ENCODE results near the gene TTC22.
"Not testable (repeated sequence)": the region's sequence is repeated elsewhere in the genome, so short reads cannot be mapped to it uniquely, and the experiment has no call there.

TTC22 gene

DNA sequence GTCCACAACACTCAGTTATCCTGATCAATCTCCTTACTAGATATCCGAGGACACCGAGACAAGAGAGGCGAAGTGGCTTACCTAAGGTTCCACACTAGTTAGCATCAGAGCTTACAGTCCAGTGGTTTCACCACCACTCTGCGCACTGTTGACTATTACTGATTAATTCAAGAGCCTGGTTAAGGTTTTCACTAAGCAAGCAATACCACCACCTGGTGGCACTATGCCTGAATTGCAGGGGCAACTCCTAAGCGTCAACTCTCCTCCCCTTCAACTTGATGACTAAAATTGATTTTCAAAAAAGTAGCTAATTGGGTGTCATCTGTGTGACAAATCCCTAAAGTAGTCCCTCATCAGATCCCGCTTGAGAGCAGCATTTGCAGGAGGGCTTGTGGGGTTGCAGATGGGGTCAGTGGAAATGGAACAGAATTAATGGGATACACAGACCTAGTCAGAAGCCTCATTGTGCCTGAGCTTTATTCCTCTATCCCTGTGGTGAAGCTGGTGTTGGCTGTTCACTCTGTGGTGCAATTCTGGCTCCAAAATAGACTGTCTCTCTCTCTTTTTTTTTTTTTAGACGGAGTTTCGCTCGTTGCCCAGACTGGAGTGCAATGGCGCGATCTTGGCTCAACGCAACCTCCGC, 9.1 kb downstream of the TTC22 start:
- in situ Hi-C loops (cut with HindIII; ENCODE audit: low sequenced_read_pairs): no loop called here

DNA sequence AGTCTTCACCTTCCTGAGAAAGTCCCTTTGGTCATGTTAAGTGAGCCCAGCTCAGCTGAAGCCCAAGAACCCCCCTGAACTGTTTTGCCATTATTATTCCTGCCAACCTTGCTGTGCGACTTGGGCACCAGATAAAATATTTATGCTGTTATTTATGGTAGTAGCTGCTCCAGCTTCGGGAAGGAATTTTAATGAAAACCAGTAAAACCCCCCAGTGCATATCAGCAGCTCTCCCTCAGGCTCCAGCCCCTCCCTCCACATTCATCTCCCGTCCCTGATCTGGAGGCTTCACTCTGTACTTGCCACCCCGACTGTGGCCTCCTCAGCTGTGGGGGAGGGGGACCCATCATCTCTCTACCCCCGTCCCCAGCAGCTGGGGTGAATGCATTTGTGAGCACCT, 12.7 kb downstream of the TTC22 start:
- in situ Hi-C loops (cut with HindIII; ENCODE audit: low sequenced_read_pairs): no loop called here

DNA sequence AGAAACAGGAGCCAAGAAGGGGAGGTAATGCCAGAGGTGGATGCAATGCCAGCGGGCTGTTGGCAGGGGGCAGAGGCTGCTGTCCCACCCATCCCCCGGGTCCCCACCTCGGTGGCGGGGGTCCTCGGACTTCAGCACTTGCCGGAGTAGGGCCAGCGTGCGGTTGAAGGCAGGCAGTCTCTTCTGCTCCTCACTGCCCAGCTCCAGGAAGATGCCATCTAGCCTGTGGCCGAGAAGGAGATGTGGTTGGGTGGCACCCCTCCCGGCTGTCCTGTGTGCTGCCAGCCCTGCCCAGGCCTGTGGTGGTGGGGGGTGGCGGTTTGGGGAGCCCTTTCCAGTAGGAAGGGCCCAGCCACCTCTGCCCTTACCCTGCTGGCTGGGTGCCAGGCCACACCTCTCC, 13.5 kb downstream of the TTC22 start:
- in situ Hi-C loops (cut with HindIII; ENCODE audit: low sequenced_read_pairs): no loop called here

DNA sequence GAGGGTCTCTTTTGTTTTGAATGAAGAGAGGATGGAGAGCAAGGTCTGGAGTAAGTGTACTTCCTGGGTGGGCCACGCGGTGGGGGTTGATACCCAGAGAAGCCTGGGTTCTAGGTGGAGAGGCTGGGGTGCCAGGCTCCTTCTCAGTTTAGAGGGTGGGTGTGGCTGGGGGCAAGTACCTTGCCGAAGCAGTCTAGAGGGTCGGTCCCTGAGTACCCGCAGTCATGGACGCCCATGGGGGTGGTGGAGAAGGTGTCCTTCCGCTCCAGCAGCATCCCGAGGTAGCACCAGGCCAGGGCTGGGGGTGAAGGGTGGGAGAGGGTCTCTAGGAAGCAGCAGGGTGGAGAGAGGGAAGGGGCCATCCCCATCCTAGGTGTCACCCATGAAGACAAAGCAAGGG, 14.3 kb downstream of the TTC22 start:
- in situ Hi-C loops (cut with HindIII; ENCODE audit: low sequenced_read_pairs): no loop called here

DNA sequence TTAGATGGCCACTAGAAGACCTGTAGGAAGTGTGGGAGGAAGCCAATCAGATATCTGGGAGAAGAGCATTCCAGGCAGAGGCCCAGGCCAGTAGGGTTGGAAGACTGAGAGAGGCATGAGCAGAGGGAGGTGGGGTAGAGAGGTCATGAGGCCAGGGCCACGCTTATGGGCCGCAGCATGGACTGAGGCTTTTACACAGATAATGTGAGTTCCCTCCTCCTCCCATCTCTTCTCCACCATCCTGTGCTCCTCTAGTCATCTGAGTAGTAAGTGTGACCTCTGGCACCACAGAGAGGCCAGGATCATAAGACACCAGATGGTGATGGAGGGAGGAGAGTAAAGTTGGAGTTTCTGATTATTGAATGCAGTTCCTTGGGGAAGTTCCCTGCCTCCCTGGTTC, 17.1 kb downstream of the TTC22 start:
- in situ Hi-C loops (cut with HindIII; ENCODE audit: low sequenced_read_pairs): no loop called here

DNA sequence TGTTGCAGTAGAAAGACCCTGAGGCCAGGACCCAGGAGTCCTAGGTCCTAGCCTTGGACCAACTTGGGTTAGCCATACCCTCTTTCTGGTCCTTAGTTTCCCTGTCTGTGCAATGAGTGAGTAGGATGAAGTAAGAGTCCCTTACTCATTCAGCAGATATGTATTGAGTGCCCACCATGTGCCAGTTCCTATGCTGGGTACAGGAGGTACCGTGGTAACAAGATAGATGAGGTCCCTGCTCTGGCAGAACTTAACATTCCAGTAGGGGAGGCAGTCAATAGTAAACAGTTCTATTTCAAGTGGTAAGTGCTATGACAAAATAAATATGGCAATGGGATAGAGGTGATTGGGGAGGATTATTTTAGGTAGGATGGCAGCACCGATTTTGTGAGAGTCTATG, 18.5 kb downstream of the TTC22 start:
- in situ Hi-C loops (cut with HindIII; ENCODE audit: low sequenced_read_pairs): no loop called here

DNA sequence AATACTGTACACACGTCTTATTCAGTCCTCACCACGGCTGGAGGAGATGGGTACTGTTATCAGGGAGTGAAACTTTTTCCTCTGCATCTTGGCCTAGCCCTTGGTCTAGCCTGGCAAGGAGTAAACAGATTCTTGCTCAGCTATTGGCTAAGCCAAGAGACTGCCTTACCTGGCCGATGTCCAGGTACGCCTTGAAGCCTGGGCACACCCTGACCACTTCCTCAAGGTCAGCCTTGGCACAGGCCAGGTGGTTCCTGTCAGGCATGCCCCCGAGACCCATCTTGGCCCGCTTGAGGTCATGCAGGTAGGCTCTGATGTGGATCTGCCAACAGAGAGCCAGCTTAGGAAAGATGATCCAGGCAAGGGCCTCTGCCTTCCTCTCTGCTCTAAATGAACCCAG, 19.0 kb downstream of the TTC22 start:
- in situ Hi-C loops (cut with HindIII; ENCODE audit: low sequenced_read_pairs): no loop called here

DNA sequence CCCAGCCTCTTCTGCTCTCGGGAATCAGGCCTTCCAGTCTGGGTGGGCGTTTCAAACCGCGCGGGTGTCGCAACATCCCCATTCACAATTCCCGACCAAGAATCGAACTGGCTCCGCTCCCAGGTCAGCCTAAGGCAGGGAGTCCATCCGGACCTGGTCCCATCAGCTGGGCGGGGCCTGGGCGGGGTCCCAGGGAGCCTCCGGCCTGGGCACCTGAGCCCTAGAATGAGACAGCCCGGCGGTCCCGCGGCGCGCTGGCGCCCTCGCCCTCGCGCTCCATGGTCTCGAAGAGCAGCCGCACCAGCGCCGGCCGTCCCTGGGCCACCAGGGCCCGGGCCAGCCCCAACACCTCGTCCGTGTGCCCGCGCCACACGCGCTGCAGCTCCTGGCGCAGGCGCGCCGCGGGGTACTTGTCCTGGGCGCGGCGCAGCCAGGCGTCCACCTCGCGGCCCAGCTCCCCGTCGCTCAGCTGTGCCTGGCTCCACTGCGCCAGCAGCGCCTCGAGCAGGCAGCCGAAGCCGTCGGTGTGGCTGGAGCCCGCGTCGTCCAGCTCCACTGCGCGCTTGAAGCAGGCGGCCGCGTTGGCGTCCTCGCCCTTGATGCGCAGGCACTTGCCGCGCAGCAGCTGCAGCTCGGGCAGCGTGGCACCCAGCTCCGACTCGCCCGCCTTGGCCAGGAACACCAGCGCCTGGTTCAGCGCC, 19.9 kb downstream of the TTC22 start:
- in situ Hi-C loops (cut with HindIII; ENCODE audit: low sequenced_read_pairs): no loop called here

DNA sequence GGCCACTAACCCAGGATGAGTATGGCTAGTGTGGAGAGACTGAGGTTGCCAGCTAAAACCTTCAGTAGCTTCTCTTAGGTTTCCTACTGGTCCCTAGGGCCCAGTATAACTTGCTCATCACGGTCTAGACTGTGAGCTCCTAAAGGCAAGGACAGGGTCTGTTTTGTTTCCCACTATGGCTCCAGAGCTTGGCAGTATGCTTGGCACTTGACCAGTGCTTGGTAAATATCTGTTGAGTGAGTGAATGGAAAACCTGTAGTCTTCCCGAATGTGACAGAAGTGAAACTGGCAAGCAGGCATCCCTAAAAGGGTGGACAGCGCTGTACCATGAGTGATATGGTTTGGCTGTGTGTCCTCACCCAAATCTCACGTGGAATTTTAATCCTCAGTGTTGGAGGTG, 23.7 kb downstream of the TTC22 start:
- in situ Hi-C loops (cut with HindIII; ENCODE audit: low sequenced_read_pairs): no loop called here

DNA sequence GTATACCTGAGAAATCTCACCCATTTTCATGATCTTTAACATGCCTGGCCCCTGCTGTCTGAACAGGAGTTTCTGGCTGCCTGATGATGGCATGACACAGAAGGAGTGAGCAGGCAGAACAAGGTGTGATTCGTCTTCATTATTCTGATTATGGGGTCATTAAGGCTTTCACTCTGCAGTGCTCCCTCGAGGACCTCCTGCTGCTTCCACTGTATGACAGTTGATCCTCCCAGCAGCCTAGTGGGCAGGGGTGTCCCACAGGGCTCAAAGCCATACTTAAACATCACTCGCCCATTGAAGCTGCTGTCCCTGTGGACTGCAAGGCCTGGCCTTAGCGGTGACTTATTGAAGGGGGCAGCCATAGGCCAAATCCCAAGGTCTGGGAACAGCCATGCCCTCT, 24.1 kb downstream of the TTC22 start:
- in situ Hi-C loops (cut with HindIII; ENCODE audit: low sequenced_read_pairs): no loop called here

DNA sequence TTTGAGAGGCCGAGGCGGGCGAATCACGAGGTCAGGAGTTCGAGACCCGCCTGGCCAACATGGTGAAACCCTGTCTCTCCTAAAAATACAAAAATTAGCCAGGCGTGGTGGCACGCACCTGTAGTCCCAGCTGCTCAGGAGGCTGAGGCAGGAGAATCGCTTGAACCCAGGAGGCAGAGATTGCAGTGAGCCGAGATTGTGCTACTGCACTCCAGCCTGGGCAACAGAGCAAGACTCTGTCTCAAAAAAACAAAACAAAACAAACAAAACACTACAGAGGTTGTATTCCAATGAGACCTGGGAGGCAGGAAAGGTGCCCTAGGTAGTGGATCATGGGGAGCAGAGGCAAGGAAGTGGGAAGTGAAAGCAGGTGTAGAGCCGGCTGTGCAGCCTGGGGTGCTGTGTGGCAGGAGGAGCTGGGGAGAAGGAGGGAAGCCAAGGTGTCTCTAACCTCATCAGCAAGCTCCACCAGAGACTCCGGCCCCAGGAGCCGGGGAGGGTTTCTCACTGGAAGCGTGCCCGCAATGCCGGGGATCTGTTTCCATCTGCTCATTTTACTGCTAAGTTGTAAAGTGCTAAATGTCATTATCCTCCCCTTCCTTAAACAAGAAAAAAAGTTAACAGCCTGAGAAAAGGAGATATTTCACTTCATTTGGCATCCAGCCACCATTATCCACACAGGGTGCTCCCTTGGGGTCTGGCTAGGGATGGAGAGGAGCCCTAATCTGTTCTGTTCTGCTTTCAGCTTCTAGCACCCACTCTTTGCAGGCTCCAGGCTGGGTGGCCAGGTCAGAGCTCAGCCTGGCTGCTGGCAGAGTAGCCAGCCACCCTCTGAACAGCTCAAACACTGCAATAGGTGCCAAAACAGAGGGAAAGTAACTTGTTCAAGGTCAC, 25.0 kb downstream of the TTC22 start:
- in situ Hi-C loops (cut with HindIII; ENCODE audit: low sequenced_read_pairs): not testable (repeated sequence)

DNA sequence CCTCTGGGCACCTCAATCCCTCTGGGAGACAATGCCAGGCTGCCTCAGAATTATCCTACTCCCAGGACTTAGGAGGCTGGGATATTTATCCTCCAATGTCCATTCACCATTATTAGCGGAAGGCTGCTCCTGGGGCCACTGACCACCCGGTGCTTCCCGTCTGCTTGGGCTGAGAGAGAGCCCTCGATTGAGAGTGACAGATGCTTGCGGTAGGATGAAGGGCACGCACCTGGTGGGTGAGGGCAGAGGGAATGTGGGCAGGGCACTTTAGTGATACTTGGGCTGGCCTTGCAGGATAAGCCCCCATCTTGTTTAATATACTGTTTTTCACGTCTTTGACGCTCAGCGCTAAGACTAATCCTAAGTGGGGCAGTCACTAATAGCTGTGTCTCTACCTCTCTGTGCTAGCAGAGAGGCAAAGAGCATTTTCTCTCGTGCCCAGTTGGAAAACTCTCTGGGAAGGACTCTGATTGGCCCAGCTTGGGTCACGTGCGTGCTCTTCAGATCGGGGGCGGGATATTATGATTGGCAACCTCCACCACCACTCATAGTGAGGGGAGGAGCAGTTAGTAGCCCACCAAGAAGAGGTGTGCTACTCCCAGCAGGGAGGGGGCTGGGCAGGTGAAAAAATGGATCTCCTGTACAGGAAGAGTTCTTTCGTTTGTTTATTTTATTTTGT, 26.2 kb downstream of the TTC22 start:
- in situ Hi-C loops (cut with HindIII; ENCODE audit: low sequenced_read_pairs): no loop called here

DNA sequence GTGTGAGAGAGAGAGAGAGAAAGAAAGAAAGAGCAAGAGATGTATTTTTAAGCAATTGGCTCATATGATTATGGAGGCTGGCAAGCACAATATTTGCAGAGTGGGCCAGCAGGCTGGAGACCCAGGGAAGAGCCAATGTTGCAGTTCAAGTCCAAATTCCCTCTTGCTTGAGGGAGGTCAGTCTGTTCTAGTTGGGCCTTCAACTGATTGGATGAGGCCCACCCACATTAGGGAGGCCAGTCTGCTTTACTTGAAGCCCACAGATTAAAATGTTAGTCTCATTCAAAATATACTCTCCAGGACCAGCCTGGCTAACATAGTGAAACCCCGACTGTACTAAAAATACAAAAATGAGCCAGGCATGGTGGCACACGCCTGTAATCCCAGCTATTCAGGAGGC, 28.2 kb downstream of the TTC22 start:
- in situ Hi-C loops (cut with HindIII; ENCODE audit: low sequenced_read_pairs): no loop called here

DNA sequence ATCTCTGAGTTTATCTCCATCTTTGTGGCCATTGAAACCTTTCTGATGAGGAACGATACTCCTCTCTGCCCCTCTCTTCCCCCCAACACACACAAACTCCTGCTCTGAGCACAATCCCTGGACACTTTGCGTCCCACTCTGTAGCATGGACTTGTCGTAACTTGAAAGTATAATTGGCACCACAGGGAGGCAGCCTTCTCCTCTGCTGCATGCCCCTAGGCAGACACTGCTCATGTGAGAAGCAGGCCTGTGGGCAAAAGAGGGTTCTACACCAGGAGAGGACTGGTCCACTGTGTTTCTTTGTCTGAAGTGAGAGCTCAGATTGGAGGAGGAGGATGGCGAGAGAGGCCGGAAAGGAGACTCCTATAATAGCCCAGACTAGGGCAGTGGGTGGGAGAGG, 33.0 kb downstream of the TTC22 start:
- in situ Hi-C loops (cut with HindIII; ENCODE audit: low sequenced_read_pairs): no loop called here

DNA sequence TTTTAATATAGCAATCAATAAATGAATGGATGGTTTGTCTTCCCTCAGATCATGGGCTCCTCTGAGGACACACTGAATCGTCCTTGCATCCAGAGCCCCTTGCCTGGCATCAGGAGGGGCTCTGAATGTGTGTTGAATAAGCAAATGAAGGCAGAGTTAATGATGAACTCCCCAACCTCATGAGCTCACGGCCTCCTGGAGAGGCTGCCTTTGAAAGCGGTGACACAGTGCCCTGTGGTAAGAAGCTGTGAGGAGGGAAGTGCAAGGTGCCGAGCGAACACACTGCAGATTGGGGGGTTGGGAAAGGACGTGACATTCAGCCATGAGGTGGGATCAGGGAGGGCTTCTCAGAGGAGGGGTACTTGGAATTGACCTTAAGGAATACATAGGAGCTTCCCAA, 33.6 kb downstream of the TTC22 start:
- in situ Hi-C loops (cut with HindIII; ENCODE audit: low sequenced_read_pairs): no loop called here

DNA sequence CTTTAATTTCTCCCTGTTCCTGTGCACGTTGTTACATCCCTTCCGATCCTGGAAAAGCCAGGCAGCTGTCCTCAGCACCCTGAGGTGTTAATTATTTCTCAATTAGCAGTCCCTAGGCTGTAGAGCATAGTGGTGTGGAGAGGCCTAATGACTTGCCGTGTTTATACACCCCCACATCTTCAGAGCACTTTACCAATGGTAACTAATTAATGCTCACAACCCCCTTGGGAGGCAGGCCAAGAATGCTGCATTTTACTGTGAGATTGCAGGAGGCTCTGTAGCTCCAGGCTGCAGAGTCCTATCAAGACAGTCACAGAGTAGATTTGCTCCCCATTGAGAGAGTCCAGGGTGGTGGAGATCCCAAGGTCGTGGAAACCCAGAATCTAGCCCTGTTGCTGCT, 34.4 kb downstream of the TTC22 start:
- in situ Hi-C loops (cut with HindIII; ENCODE audit: low sequenced_read_pairs): no loop called here

DNA sequence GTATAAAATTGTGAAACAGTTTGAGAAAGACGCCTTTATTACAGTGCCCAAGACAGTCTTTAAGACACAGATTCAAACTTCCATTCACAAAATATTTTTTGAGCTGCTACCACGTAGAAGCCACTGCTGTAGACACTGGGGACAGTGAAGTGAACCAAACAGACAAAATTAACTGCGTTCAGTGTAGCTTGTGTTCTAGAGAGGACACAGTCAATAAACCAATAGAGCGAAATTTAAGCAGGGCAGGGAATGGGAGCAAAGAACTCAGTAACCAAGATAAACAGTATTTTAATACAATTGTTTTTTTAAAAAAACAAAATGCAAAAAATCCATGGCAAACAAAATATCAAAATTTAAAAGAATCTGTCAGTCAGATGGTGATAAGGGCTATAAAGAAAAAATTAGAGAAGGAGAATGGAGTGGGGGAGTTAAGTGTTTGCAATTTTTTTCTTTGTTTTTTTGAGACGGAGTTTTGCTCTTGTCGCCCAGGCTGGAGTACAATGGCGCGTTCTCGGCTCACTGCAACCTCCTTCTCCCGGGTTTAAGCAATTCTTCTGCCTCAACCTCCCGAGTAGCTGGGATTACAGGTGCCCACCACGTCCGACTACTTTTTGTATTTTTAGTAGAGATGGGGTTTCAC, 36.1 kb downstream of the TTC22 start:
- in situ Hi-C loops (cut with HindIII; ENCODE audit: low sequenced_read_pairs): no loop called here

DNA sequence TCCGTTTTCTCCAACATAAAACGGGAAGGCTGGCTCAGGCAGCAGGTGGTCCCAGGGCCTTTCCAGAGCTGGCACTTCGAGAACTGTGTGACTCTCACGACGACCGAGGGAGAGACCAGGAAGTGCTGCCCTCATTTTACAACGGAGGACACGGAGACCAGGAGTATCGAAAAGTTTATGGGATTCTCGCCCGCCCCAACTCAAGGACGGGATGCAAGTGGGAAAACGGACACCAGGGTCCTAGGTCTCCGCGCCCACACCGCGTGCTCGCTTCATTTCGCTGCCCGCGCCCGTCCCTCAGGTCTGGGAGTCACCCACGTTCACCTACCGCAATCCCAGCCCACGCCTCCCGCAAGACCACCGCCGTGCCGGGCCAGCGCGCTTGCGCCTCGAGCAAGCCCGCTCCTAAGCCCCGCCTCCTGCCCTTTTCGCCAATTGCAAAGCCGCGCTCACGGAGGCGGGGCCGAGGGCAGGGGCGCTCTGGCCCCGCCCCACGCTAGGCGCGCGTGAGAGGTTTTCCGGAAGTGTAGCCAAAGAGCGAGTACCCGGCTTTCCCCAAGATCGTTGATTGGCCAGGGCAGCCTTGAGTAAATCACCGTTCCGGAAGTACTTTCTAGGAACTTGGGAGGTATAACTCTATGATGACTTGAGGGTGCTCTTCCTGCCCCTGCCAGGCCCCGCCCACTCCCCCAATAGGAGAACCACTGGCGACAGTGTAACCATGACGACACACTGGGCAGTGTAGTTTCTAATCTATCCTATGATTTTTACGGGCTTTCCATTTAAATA, 36.8 kb downstream of the TTC22 start, which contains the start of gene PARS2:
Gene PARS2 (minus strand): TSS at position 391 of the 789 bp plus-strand sequence. CDS start 5,362 bp downstream, outside the sequence.
- in situ Hi-C loops (cut with HindIII; ENCODE audit: low sequenced_read_pairs): no loop called here

DNA sequence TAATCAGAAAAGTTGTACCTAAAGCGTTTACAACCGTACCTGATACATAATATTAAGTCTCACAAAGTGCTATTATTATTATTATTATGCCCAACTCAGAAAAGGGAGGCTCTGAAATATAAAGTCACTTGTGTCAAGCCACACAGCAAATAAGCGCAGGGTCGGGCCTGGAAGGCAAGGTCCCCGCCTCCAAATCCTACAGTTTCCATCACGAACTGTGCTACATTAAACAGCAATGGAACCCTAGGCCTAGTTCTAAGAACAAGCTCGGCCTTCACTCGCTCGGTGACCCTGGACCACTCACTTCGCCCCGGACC, 37.3 kb downstream of the TTC22 start:
- in situ Hi-C loops (cut with HindIII; ENCODE audit: low sequenced_read_pairs): no loop called here
